Measurements from ENCODE around the gene FBXO30.

The FBXO30 gene

DNA sequence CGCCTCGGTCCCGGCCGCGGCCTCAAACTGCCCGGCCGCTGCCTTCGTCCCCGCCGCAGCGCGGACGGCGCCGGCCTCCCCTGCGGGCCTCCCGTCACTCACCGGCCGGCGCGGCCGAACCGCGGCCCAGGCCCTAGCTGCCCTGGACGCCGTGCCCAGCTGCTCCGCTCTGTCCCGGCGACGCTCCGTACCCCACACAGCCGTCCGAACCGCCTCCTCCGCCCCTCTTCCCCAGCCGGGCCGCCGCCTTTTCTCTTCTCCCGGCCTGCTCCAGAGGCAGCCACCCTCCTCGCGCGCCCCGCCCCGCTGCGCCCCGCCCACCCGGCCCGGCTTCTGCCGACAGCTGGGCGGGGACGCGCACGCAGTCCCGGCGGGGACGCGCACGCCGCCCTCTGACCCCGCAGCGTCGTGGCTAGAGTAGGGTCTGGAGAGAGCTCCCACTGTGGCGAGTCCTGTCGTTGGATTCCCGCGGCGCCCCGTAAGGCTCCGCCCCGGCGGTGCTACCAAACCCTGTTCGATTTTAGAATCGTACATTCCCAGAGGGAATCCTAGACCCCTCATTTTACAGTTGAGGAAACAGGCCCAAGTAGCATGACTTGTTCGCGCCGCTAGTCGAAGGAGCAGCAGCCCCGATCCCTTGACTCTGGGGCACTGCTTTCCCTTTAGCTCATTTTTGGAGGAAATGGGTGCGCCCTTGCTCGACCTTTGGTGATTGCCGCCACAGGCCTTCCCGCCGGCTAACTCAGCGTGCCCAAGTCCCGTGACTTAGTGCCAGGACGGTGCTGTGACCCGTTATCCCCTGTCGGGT, at the start of gene FBXO30:
Gene FBXO30 (minus strand): TSS at position 295 of the 808 bp plus-strand sequence. CDS start 8,390 bp downstream, outside the sequence.
- peak; percentile 77 for DNase-seq (ENCODE audit: low read depth)

- no peak for DNase-seq (ENCODE audit: low read depth)
These were observed 49.5 kb upstream of the FBXO30 start for GRCh38 chr6:145863988-145864616.

DNA sequence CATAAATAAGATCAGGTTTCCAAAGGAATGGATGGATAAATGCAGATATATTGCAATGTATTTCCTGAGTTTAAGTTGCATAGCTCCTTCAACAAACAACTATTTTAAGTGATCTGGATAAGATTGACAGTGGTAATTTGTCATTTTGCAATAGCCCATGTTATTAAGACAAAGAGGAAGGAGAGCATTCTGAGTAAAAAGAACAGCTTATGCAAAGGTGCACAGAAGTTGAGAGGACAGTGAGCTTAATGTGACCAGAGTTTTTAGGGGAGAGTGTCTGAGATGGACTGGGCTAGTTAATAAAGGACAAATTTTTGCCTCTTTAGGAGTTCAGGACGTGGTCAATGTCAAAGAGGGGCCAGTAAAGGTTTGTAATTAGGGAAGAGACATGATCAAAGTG, 48.8 kb upstream of the FBXO30 start:
- DNase-seq (ENCODE audit: low read depth), result no peak

DNA sequence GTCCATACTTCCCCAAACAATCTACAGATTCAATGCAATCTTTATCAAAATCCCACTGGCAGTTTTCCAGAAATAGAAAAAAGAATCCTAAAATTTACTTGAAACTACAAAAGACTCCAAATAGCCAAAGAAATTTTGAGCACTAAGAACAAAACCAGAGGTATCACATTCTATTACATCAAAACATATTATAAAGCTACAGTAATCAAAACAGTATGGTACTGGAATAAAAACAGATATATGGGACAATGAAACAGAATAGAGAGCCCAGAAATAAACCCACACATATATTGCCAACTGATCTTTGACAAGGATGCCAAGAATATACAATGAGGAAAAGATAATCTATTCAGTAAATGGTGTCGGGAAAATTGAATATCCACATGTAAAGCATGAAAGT, 46.0 kb upstream of the FBXO30 start:
- no peak for DNase-seq (ENCODE audit: low read depth)

DNA sequence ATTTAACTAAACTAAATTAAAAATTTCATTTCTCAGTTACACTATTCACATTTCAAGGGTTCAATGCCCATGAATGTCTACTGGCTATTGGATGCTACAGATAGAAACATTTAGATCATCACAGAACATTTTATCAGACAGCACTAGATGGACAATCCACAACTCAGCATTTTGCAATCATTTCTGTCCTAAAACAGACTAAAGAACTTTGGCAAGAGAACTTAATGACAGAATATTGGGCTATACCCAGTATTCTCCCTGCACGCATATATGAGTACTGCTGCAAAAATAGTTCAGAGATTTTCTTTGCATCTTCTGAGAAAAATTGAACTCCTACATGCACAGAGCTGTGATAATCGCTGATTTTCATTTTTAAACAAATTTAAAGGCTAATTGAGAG, 36.1 kb upstream of the FBXO30 start:
- no peak for DNase-seq (ENCODE audit: low read depth)

- no peak for DNase-seq (ENCODE audit: low read depth)
These were observed 33.9 kb upstream of the FBXO30 start for GRCh38 chr6:145848541-145848940.

- no peak for DNase-seq (ENCODE audit: low read depth)
These were observed 31.0 kb upstream of the FBXO30 start for GRCh38 chr6:145845557-145845956.

DNA sequence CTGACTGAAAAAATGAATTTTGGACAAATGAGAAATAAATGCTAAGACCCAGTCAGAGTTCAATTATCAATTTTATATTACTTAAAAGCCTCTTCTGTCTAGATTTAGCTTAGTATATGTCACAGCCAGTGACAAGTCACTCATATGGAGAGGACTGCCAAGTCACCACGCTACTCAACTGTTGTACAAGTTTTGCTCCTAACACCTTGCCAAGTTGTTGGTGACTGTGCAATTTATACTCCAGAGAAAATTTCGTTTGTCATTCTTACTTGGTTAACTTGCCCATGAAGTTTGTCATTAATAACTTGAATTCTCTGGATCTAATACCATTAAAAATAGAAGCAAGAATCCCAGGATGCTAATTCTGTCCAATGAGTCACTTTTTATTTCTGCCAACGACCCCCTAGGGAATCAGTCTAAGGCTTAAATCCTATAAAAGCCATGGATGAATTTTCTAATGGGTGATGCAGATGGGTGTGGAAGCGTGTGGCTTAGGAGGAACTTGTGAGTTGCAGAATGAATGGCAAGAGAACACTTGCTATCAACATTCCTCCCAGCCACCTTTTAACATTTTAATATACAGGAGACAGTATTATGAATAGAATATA, 30.4 kb upstream of the FBXO30 start:
- DNase-seq (ENCODE audit: low read depth), result no peak

- DNase-seq (ENCODE audit: low read depth), result no peak
These were observed 28.3 kb upstream of the FBXO30 start for GRCh38 chr6:145842693-145843546.

DNA sequence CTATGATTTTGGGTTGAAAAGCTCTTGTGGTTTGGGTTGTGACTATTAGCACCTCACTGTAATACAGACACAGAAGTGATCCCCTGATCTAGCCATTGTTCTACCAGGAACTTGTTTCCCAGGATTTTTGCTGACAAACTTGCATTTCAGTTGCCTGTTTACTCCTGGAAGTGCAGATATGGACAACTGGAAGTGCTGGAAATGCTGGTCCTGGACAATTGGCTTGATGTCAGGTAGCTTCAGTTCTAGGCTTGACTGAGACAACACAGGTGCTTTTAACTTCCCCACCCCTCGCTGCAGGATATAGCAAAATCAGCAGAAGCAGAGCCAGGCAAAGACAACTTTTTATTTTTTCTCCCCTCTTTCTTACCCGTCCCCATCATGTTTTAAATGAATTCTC, 27.1 kb upstream of the FBXO30 start:
- DNase-seq (ENCODE audit: low read depth), result no peak

DNA sequence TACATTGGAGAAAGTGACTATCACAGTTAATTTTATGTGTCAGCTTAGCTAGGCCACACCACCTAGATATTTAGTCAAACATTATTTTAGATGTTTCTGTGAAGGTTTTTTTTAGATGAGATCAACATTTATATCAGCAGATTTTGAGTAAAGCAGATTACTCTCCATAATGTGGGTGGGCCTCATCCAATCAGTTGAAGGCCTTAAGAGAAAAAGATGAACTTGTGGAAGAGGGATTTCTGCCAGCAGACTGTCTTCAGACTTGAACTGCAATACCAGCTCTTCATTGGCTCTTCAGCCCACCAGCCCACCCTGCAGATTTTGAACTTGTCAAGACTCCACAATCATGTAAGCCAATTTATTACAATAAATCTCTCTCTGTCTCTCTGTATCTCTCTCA, 25.1 kb upstream of the FBXO30 start:
- no peak for DNase-seq (ENCODE audit: low read depth)

DNA sequence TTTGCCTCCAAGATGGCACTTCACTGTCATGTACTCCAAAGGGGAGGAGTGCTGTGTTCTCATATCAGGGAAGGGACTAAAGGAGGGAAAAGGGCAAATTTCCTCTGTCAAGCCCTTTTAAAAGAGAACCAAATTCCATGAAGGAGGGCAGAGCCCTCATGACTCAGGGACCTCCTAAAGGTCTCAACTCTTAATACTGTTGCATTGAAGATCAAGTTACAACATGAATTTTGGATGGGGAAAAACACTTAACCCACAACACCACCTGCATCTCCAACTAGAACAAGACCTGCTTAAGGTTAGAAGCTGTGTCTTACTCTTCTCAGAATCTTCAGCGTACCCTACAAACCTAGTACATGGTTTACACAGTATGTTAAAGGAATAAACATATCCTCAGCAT, 23.7 kb upstream of the FBXO30 start:
- no peak for DNase-seq (ENCODE audit: low read depth)

GRCh38 chr6:145836772-145837171, 22.2 kb upstream of the FBXO30 start:
- DNase-seq (ENCODE audit: low read depth), result no peak

DNA sequence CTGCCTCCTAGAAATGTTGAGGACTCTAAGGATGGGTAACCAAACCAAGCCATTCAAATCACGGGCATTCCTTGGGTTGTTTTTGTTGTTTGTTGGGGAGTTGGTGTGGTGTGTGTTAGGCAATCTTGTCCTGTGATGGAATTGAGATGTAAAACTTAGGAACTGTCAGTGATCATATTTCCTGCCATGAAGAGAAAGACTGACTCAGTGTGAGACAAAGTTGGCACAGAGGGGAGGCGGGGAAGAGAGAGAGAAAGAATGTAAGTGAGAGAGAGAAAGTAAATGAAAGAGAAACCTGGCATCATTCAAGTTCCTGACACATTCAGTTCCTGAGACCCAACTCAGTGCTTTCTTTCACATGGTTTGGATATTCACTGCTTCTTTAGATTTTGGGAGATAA, 21.6 kb upstream of the FBXO30 start:
- DNase-seq (ENCODE audit: low read depth), result peak; percentile 69

DNA sequence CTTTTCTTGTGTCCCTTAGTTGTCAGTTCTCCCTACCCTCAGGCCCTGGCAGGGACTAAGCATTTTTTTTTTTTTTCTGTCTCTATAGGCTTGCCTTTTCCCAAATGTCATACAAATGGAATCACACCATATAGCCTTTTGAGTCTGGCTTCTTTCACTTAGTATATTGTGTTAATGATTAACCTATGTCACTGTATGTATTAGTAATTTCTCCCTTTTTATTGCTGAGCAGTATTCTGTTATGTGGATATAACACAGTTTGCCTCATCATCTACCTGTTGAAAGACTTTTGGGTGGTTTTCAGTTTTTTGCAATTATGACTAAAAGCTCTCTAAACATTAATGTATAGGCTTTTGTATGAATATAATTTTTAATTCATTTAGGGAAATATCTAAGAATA, 16.0 kb upstream of the FBXO30 start:
- no peak for DNase-seq (ENCODE audit: low read depth)

- DNase-seq (ENCODE audit: low read depth), result no peak
These were observed 15.4 kb upstream of the FBXO30 start for GRCh38 chr6:145829950-145830349.

GRCh38 chr6:145829102-145829501, 14.5 kb upstream of the FBXO30 start:
- no peak for DNase-seq (ENCODE audit: low read depth)

- no peak for DNase-seq (ENCODE audit: low read depth)
These were observed 9.7 kb upstream of the FBXO30 start for GRCh38 chr6:145824344-145824743.

- DNase-seq (ENCODE audit: low read depth), result no peak
These were observed 8.8 kb upstream of the FBXO30 start for GRCh38 chr6:145823328-145823944.

DNA sequence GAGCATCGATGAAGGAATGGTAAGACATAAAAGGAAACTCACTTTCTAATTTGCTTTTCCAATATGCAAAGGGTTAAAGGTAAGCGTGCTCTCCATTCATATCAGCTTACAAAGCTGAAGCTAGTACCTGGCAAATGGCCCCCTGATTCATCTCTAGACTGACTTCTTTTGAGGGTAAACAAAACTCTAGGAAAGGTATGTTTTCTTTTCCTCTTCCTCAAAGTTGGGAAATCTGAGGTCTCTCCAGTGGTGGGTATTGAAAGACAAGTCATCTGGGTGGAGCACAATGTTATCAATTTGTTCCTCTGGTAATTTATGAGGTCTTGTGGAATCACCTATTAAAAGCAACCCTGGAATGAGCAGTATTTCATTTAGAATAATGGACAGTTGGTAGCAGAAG, 7.9 kb upstream of the FBXO30 start:
- DNase-seq (ENCODE audit: low read depth), result no peak

GRCh38 chr6:145819994-145820393, 5.4 kb upstream of the FBXO30 start:
- no peak for DNase-seq (ENCODE audit: low read depth)

DNA sequence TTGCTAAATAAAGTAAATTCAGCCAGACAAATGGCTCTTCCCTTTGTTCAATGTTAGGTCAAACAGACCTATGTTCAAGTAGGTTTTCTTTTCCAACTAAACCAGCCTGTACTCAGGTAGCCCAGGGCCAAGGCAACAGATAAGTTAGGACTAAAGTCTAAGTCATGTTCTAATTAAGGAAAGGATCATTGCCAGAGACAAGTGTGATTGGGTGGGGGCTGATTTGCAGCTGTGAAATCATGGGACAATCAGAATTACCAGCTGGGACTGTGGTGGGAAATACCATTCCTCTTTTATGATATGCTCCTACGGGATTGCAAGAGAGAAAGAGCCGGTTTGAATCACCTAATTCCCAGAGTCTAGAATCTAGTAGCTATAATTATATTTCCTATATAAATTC, 4.2 kb upstream of the FBXO30 start:
- no peak for DNase-seq (ENCODE audit: low read depth)

Data from stromal cell of bone marrow (primary cell).